ENCODE results near the gene TMEM134.

The TMEM134 gene

DNA sequence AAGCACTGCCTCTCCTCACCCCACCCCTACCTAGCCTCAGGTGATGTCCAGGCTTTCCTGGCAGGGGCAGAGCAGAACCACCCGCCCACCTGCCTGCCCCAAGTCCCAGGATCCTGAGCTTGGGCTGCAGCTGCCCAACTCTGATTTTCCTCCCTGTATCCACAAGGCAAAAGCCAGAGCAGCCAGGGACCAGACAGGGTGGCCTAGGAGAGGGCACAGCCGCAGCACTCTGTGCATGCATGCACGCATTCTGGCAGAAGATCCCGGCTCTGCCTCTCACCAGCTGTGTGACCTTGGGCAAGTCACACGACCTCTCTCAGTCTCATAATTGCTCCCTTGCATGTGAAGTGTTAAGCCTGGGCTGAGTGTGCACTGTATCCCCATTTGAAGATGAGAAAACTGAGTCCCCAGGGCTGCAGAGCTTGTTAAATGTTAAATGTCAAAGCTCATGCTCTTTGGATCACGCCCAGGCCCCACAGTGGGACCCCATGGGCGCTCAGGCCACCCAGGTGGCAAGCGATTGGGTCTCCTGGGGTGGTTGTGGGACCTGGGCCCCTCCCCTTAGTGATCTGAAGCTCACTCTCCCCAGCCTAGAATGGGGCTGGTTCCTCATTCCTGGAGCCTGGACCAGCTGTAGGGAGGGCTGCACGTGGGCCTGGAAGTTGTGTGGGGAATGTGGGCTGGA lies 56.4 kb downstream of the TMEM134 start:
- TF ChIP-seq, protein P1, sequence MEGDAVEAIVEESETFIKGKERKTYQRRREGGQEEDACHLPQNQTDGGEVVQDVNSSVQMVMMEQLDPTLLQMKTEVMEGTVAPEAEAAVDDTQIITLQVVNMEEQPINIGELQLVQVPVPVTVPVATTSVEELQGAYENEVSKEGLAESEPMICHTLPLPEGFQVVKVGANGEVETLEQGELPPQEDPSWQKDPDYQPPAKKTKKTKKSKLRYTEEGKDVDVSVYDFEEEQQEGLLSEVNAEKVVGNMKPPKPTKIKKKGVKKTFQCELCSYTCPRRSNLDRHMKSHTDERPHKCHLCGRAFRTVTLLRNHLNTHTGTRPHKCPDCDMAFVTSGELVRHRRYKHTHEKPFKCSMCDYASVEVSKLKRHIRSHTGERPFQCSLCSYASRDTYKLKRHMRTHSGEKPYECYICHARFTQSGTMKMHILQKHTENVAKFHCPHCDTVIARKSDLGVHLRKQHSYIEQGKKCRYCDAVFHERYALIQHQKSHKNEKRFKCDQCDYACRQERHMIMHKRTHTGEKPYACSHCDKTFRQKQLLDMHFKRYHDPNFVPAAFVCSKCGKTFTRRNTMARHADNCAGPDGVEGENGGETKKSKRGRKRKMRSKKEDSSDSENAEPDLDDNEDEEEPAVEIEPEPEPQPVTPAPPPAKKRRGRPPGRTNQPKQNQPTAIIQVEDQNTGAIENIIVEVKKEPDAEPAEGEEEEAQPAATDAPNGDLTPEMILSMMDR (IDR thresholded peaks at IDR 0.05; ENCODE audit: insufficient read depth, missing control alignments), result no peak
- FAIRE-seq (no peak), DNase-seq (ENCODE audit: insufficient read length, low spot score) (no peak)

DNA sequence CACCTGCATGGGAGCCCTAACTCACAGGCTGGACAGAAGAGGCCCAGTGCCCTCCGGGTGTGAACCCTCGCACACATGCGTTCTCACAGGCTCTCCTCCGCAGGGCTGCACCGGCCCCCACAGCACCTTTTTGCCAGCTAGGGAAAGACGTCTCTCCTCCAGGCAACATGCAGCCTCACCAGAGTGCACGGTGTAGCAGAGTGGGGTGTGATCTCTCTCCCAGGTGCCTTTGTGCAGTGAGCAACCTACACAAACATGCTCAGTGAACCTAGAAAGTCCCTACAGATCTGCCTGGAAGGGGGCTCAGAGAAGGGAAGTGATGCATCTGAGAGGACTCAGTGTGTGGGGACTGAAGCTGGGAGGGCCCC lies 57.3 kb downstream of the TMEM134 start:
- TF ChIP-seq, protein P1 (IDR thresholded peaks at IDR 0.05; ENCODE audit: insufficient read depth, missing control alignments), result no peak

More for the DNA sequence above, 57.3 kb downstream of the TMEM134 start:
- no peak for DNase-seq (ENCODE audit: insufficient read length, low spot score)
- FAIRE-seq, result no peak

Data from D721Med (cell line).